Ovary (tissue), 9 donors: Measurements from ENCODE around the gene USP36. TPM values are rescaled to one million over a fixed set of nuclear protein-coding genes. Genes with fewer than 3 reads are reported as not detected.
A peak's percentile ranks its signal among the peaks of the same experiment; 100 is the strongest.

Experiments used
- DNase-seq, 5 donors: peaks; one replicate each; pipeline ENCODE4 v3.0.0-alpha.2; 2019 to 2020
- H3K27ac ChIP-seq, 2 donors: fragments of 200-600 bp; one replicate each; pipeline versions ENCODE4 v1.5.1 to v1.8.0; 2019 to 2022
- H3K27me3 ChIP-seq: fragments of 200-600 bp; one replicate; pipeline ENCODE4 v1.8.0; 2022
- H3K36me3 ChIP-seq: fragments of 200-600 bp; sonication (generic); one replicate; pipeline ENCODE4 v1.5.1; 2019
- H3K4me1 ChIP-seq: one replicate; pipeline ENCODE4 v1.8.1; 2013; ENCODE audit warnings: mild to moderate bottlenecking, moderate library complexity; ENCODE audit not compliant: insufficient read depth
- H3K4me3 ChIP-seq: fragments of 200-600 bp; sonication (generic); one replicate; pipeline ENCODE4 v1.5.1; 2017
- H3K9me3 ChIP-seq, 2 donors: fragments of 200-600 bp in 1 of 2; sonication (generic) in 1 of 2; one replicate each; pipeline versions ENCODE4 v1.5.1 to v1.8.1; 2013 to 2019; ENCODE audit warnings: mild to moderate bottlenecking in 1 of 2, moderate library complexity in 1 of 2
- EP300 ChIP-seq: sonication (generic); formaldehyde crosslinking; IDR thresholded peaks from one replicate; pipeline ENCODE4 v1.6.1; 2017; ENCODE audit warnings: antibody characterized with exemption
- POLR2A ChIP-seq: fragments of 450-650 bp; IDR thresholded peaks from one replicate; pipeline ENCODE4 v1.6.1; 2017; ENCODE audit warnings: antibody characterized with exemption, mild to moderate bottlenecking, moderate library complexity
- WGBS, 3 donors: extraction: QIAGEN DNeasy Blood & Tissue Kit in 1 of 3; methylation state at CpG; one replicate each; pipeline versions ENCODE4 v1.1.5 to v1.1.7; 2013 to 2017; 5-methylcytosine and 5-hydroxymethylcytosine counted together
- intact Hi-C, 4 donors: fragments of 100-400 bp; cut with DNase I; formaldehyde crosslinking; loops; one replicate each; pipeline versions ENCODE4 v1.11.0 to v1.15.1; 2022 to 2023
- polyA plus RNA-seq, 2 donors: library from polyadenylated mRNA; stranded (reverse); fragments of 200-250 nt in 1 of 2; fragments of 350-450 nt in 1 of 2; fragmentation: Illumina TruSeq in 1 of 2; extraction: RNeasy Lipid Tissue Mini Kit (QIAGEN cat#74804) in 1 of 2; gene quantifications; one replicate each; pipeline ENCODE4 v1.2.3, GENCODE V29; 2013 to 2014
- total RNA-seq, 7 donors: library from RNA; depleted of rRNA in 2 of 7; stranded (reverse); fragments of >200 nt in 2 of 7; fragmentation: NEBNext Ultra II Directional in 3 of 7; extraction: Animal tissue kit (Norgen Biotek cat#: 25700) in 3 of 7; gene quantifications; one replicate each; pipeline versions ENCODE4 v1.1.0 to v1.2.4, GENCODE V29; 2016 to 2023
- TF ChIP-seq, protein P1 (sequence below), 3 donors: fragments of 450-650 bp in 2 of 3; fragments of 200-600 bp in 1 of 3; IDR thresholded peaks; one replicate each; pipeline versions ENCODE4 v1.5.1 to v1.8.0; 2016 to 2022; ENCODE audit warnings: antibody characterized with exemption in 3 of 3, mild to moderate bottlenecking in 1 of 3
- donor health status: DM: no; HTN: no; CAD: no; lungs with moderate emphysema.
- donor health status: DM: no; HTN: no; CAD: no.
- donor health status: Bipolar disorder and iron deficiency.
- donor health status: DM: yes; HTN: yes; CAD: no.
- donor health status: DM: no; HTN: no; CAD: no.
- donor health status: DM: yes; HTN: yes; CAD: no.

The USP36 gene
- total and polyA plus RNA-seq, 9 donors = 38.7 to 127 (median 67.4) TPM

GRCh38 chr17:78788451-78788850, 52.2 kb downstream of the USP36 start:
- DNase-seq = peak in 2 of 5 donors; percentile 15 to 28
- WGBS, 3 donors = 93 to 94% (median 93%) methylated on average over 7 of the region's 7 CpGs
- H3K36me3 ChIP-seq = no peaks in the 10 kb centered on the region
- H3K4me3 ChIP-seq = no peak overlapping the region
- H3K27me3 ChIP-seq = no peaks in the 10 kb centered on the region
- intact Hi-C loops = no loop called here
- TF ChIP-seq, protein P1, sequence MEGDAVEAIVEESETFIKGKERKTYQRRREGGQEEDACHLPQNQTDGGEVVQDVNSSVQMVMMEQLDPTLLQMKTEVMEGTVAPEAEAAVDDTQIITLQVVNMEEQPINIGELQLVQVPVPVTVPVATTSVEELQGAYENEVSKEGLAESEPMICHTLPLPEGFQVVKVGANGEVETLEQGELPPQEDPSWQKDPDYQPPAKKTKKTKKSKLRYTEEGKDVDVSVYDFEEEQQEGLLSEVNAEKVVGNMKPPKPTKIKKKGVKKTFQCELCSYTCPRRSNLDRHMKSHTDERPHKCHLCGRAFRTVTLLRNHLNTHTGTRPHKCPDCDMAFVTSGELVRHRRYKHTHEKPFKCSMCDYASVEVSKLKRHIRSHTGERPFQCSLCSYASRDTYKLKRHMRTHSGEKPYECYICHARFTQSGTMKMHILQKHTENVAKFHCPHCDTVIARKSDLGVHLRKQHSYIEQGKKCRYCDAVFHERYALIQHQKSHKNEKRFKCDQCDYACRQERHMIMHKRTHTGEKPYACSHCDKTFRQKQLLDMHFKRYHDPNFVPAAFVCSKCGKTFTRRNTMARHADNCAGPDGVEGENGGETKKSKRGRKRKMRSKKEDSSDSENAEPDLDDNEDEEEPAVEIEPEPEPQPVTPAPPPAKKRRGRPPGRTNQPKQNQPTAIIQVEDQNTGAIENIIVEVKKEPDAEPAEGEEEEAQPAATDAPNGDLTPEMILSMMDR (IDR thresholded peaks at IDR 0.05) = no peak
- no peak overlapping the region for H3K27ac ChIP-seq
- no peaks in the 10 kb centered on the region for H3K9me3 ChIP-seq
- peaks cover 3% of the 10 kb centered on the region for H3K4me1 ChIP-seq

DNA sequence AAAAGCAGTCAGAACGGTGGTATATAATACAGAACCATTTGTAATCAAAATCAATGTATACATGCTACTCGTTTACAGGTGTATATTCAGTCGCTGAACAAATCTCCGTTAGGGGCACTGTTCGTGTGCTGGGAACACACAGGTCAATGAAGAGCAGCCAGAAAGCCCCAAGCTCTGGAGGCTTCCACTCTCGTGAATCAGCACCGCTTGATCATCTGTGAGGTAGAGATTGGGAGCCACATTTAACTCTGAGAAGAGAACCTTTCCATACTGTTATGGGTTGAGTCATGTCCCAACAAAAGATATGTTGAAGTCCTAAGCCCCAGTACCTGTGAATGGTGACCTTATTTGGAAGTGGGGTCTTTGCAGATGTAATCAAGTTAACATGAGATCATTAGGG, 53.2 kb downstream of the USP36 start:
- H3K27ac ChIP-seq = no peak overlapping the region
- H3K4me1 ChIP-seq = peaks cover 3% of the 10 kb centered on the region
- no peaks in the 10 kb centered on the region for H3K9me3 ChIP-seq
- intact Hi-C loops = no loop called here
- no peak for TF ChIP-seq POLR2A
- no peak for TF ChIP-seq EP300
- TF ChIP-seq, protein P1 (IDR thresholded peaks at IDR 0.05) = no peak
- DNase-seq = peak in 1 of 5 donors; percentile 9
- H3K36me3 ChIP-seq = no peaks in the 10 kb centered on the region
- H3K4me3 ChIP-seq = no peak overlapping the region
- no peaks in the 10 kb centered on the region for H3K27me3 ChIP-seq
- 79 to 85% (median 84%) methylated on average over 7 of the region's 7 CpGs for WGBS, 3 donors

DNA sequence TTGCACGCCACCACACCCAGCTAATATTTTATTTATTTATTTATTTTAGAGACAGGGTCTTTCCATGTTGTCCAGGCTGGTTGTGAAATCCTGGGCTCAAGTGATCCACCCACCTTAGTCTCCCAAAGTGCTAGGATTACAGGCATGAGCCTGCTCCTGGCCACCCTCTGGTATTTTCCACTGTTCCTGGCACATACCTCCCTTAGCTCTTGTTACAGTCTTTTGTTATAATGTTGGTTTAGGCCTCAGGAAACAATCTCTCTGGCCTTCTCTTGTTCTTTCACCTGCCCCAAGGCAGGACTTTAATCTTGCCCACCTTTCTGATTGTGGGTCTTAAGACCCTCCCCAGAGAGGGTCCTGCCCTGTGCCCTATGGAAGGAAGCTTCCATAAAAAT, 55.0 kb downstream of the USP36 start:
- DNase-seq = no peak
- intact Hi-C loops = no loop called here
- Histone ChIP-seq H3K27ac (no peak overlapping the region), H3K4me3 (no peak overlapping the region), H3K27me3 (no peaks in the 10 kb centered on the region), H3K9me3 (no peaks in the 10 kb centered on the region), H3K36me3 (no peaks in the 10 kb centered on the region), H3K4me1 (peaks cover 3% of the 10 kb centered on the region)
- 96 to 100% (median 98%) methylated on average over 1 of the region's 1 CpG for WGBS, 3 donors
- TF ChIP-seq POLR2A = no peak
- TF ChIP-seq EP300 = no peak
- TF ChIP-seq, protein P1 (IDR thresholded peaks at IDR 0.05) = no peak

GRCh38 chr17:78785011-78785662, 55.5 kb downstream of the USP36 start:
- Histone ChIP-seq H3K9me3 (no peaks in the 10 kb centered on the region), H3K4me1 (peaks cover 2% of the 10 kb centered on the region), H3K4me3 (no peak overlapping the region), H3K27me3 (no peaks in the 10 kb centered on the region), H3K36me3 (no peaks in the 10 kb centered on the region), H3K27ac (no peak overlapping the region)
- TF ChIP-seq EP300 = no peak
- TF ChIP-seq, protein P1 (IDR thresholded peaks at IDR 0.05) = no peak
- no peak for TF ChIP-seq POLR2A
- intact Hi-C loops = no loop called here
- DNase-seq = peak in 1 of 5 donors; percentile 21
- 83 to 90% (median 88%) methylated on average over 12 of the region's 12 CpGs for WGBS, 3 donors
